IPS-18a (cell line): ENCODE measurements around the gene NLRC5.
"Not testable (repeated sequence)": the region's sequence is repeated elsewhere in the genome, so short reads cannot be mapped to it uniquely, and the experiment has no call there.

Experiments
- H3K27ac ChIP-seq: one replicate; pipeline ENCODE4 v1.5.1; 2013; ENCODE audit warnings: low read length
- H3K27me3 ChIP-seq: one replicate; pipeline ENCODE4 v1.6.1; 2013; ENCODE audit warnings: mild to moderate bottlenecking, low read length; ENCODE audit not compliant: control insufficient read depth, insufficient read depth
- H3K36me3 ChIP-seq: one replicate; pipeline ENCODE4 v1.6.1; 2013; ENCODE audit warnings: low read depth, low read length; ENCODE audit not compliant: control insufficient read depth
- H3K4me1 ChIP-seq: one replicate; pipeline ENCODE4 v1.6.1; 2013; ENCODE audit warnings: low read depth, low read length; ENCODE audit not compliant: control insufficient read depth
- H3K4me3 ChIP-seq: one replicate; pipeline ENCODE4 v1.5.1; 2013; ENCODE audit warnings: low read length
- H3K9ac ChIP-seq: one replicate; pipeline ENCODE4 v1.6.1; 2013; ENCODE audit warnings: mild to moderate bottlenecking, low read length, moderate library complexity
- H3K9me3 ChIP-seq: one replicate; pipeline ENCODE4 v1.6.1; 2013; ENCODE audit warnings: low read depth, low read length; ENCODE audit not compliant: control insufficient read depth

Gene NLRC5

GRCh38 chr16:57063189-57063588 is 73.8 kb downstream of the NLRC5 start:
- not testable (repeated sequence) for H3K9ac ChIP-seq, H3K27me3 ChIP-seq, H3K4me1 ChIP-seq, H3K4me3 ChIP-seq, H3K27ac ChIP-seq, H3K36me3 ChIP-seq, H3K9me3 ChIP-seq

- Histone ChIP-seq H3K4me1 (no peaks in the 10 kb centered on the region), H3K27ac (no peak overlapping the region), H3K4me3 (no peak overlapping the region), H3K36me3 (no peaks in the 10 kb centered on the region), H3K27me3 (no peaks in the 10 kb centered on the region), H3K9me3 (no peaks in the 10 kb centered on the region), H3K9ac (no peak overlapping the region)
These were observed 75.6 kb downstream of the NLRC5 start for GRCh38 chr16:57064995-57065394.

DNA sequence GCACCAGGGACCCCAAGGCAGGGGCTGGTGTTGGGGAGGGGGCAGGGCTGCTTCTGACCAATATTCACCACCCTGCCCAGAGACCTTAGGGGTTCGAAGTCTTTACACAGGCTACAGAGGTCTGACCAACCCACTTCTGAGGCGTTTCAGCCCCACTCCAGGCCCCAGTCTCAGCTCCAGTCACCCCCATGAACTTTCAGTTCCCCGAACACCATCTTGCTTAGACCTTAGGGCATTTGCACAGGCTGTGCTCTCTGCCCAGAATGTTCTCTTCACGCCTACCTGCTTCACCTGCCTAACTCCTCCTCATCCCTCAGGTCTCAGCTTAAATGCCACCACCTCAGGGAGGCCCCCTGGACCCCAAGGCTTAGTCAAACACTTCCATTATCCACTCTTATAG is 77.3 kb downstream of the NLRC5 start:
- Histone ChIP-seq H3K4me3 (no peak overlapping the region), H3K36me3 (no peaks in the 10 kb centered on the region), H3K27ac (no peak overlapping the region), H3K9ac (no peak overlapping the region), H3K9me3 (no peaks in the 10 kb centered on the region), H3K4me1 (no peaks in the 10 kb centered on the region), H3K27me3 (no peaks in the 10 kb centered on the region)

DNA sequence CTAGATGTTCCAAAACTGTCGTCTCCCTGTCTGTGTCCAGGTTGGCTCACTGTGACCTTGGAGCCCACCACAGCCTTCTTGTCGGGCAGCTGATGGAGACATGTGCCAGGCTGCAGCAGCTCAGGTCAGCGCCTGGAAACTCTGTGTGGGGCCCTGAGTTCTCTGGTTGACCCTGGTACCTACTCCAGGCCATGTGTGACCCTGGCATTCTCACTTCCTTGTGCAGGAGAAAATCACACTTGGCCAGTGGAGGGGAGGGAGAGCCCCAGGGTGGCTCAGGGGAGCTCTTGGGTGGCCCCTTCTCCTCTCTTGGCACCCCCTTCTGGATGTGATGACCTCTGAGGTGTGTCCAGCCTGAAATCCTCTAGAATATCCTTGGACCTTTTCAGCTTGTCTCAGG is 78.0 kb downstream of the NLRC5 start:
- Histone ChIP-seq H3K27me3 (no peaks in the 10 kb centered on the region), H3K9me3 (no peaks in the 10 kb centered on the region), H3K36me3 (no peaks in the 10 kb centered on the region), H3K27ac (no peak overlapping the region), H3K9ac (no peak overlapping the region), H3K4me3 (no peak overlapping the region), H3K4me1 (no peaks in the 10 kb centered on the region)

- Histone ChIP-seq H3K36me3 (no peaks in the 10 kb centered on the region), H3K4me3 (no peak overlapping the region), H3K9ac (no peak overlapping the region), H3K27ac (no peak overlapping the region), H3K4me1 (no peaks in the 10 kb centered on the region), H3K9me3 (no peaks in the 10 kb centered on the region), H3K27me3 (no peaks in the 10 kb centered on the region)
These were observed 79.7 kb downstream of the NLRC5 start for GRCh38 chr16:57069053-57069452.

DNA sequence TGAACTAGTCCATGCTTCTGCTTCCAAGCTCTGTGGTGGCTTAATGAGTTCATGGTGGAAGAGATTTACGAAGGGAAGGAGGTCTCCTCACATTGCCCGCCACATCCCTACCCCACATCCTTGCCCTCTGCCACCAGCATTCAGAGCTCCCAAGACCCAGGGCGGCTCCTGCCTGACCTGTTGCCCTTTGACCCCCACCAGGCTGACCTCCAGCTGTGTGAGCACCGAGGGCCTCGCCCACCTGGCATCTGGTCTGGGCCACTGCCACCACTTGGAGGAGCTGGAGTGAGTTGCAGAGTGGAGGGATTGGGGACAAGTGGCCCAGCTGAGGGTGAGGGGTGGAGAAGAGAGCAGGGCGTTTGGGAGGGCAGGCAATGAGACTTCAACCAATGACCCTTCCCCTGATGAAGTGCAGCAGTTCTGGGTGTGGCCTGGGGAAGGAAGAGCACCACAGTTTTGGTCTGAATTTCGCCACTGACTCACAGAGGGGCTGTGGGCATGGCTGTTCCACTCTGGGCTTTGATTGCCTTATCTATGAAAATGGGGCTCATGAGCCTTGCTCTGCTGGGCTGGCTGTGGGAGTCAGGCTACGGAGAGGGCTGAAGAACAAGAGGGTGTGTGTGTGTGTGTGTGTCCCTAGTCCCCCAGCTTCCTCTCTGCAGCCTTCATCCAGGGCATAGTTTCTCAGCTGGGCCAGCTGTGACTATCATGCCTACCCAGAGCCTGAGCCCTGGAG is 80.4 kb downstream of the NLRC5 start:
- H3K9me3 ChIP-seq = no peaks in the 10 kb centered on the region

GRCh38 chr16:57070424-57070823 is 81.1 kb downstream of the NLRC5 start:
- Histone ChIP-seq H3K27me3 (no peaks in the 10 kb centered on the region), H3K9ac (no peak overlapping the region)

More for the DNA sequence above, 80.4 kb downstream of the NLRC5 start:
- Histone ChIP-seq H3K36me3 (no peaks in the 10 kb centered on the region), H3K27me3 (no peaks in the 10 kb centered on the region), H3K9ac (no peak overlapping the region), H3K27ac (no peak overlapping the region), H3K4me1 (no peaks in the 10 kb centered on the region), H3K4me3 (no peak overlapping the region)

GRCh38 chr16:57071081-57071732 is 81.8 kb downstream of the NLRC5 start:
- H3K27me3 ChIP-seq, H3K4me3 ChIP-seq, H3K4me1 ChIP-seq, H3K9ac ChIP-seq, H3K9me3 ChIP-seq, H3K27ac ChIP-seq, H3K36me3 ChIP-seq: not testable (repeated sequence)

More at GRCh38 chr16:57070424-57070823, 81.1 kb downstream of the NLRC5 start:
- no peak overlapping the region for H3K27ac ChIP-seq
- no peak overlapping the region for H3K4me3 ChIP-seq
- no peaks in the 10 kb centered on the region for H3K9me3 ChIP-seq
- no peaks in the 10 kb centered on the region for H3K4me1 ChIP-seq
- H3K36me3 ChIP-seq = no peaks in the 10 kb centered on the region

- Histone ChIP-seq H3K4me1 (no peaks in the 10 kb centered on the region), H3K9me3 (no peaks in the 10 kb centered on the region), H3K27me3 (no peaks in the 10 kb centered on the region), H3K4me3 (no peak overlapping the region), H3K36me3 (no peaks in the 10 kb centered on the region), H3K27ac (no peak overlapping the region), H3K9ac (no peak overlapping the region)
These were observed 82.7 kb downstream of the NLRC5 start for GRCh38 chr16:57071831-57072582.

DNA sequence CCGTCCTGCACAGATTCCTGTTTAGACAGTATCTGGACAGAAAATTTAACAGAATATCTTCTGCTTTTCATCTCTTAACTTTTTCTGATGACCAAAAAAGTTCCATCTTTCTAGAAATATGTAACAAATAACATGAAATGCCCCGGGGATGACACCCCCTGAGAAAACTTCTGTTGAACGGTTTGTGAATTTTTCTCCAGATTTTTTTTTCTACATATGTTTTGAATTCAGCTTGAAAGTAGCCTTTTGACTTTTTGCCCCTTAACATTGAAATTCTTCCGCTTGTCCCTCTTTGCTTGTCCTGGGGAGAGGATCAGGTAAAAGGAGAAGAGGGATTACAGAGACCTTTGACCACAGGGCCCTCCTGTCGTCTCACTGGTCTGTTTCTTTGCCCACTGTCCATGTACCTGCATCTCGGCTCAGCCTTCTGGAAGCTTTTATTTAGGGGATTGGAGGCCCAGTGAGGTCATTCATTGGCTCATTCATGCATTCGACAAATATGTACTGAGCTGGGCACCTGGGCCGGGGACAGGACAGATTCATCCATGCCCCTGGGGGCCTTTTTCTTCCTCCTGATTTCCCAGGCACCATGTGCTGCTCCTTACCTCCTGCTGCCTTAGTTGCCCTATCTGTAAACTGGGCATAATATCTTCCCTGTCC is 83.4 kb downstream of the NLRC5 start:
- Histone ChIP-seq H3K27ac (no peak overlapping the region), H3K36me3 (no peaks in the 10 kb centered on the region), H3K9ac (no peak overlapping the region), H3K27me3 (no peaks in the 10 kb centered on the region), H3K9me3 (no peaks in the 10 kb centered on the region), H3K4me3 (no peak overlapping the region), H3K4me1 (no peaks in the 10 kb centered on the region)

DNA sequence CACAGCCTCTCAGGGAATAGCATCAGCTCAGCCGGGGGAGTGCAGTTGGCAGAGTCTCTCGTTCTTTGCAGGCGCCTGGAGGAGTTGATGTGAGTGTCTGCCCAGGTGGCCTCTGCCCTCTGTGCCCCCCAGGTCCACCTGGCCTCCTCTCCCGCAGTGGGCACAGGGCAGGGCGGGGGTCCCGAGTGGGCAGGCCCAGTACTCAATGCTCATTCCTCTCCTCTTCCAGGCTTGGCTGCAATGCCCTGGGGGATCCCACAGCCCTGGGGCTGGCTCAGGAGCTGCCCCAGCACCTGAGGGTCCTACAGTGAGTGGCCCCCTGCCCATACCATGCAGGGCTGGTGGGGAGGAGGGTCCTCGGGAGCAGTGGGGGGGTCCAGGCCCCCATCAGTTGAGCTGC is 88.4 kb downstream of the NLRC5 start:
- Histone ChIP-seq H3K9me3 (no peaks in the 10 kb centered on the region), H3K4me1 (no peaks in the 10 kb centered on the region), H3K27ac (no peak overlapping the region), H3K9ac (no peak overlapping the region), H3K4me3 (no peak overlapping the region), H3K27me3 (no peaks in the 10 kb centered on the region), H3K36me3 (no peaks in the 10 kb centered on the region)
